GM21529 (cell line): Measurements from ENCODE around the gene DUSP23.

ENCODE experiments used
- ATAC-seq: cut with Tn5 transposase; IDR thresholded peaks from one replicate; pipeline ENCODE4 v1.9.1; 2021; ENCODE audit not compliant: unreplicated experiment

The DUSP23 gene

GRCh38 chr1:159780583-159781582, at the start of gene DUSP23:
DUSP23 (plus strand) TSS chr1:159780962; CDS start chr1:159781101, 139 bp downstream.
- ATAC-seq = peak; percentile 98

- ATAC-seq = no peak
Observed at GRCh38 chr1:159737238-159737916, 43.4 kb upstream of the DUSP23 start.

GRCh38 chr1:159743651-159744410, 36.9 kb upstream of the DUSP23 start:
- ATAC-seq = no peak

GRCh38 chr1:159746666-159747065, 34.1 kb upstream of the DUSP23 start:
- no peak for ATAC-seq

- no peak for ATAC-seq
Observed at GRCh38 chr1:159748370-159748769, 32.4 kb upstream of the DUSP23 start.

GRCh38 chr1:159749630-159750029, 31.1 kb upstream of the DUSP23 start:
- no peak for ATAC-seq

GRCh38 chr1:159750621-159751020, 30.1 kb upstream of the DUSP23 start:
- no peak for ATAC-seq

- no peak for ATAC-seq
Observed at GRCh38 chr1:159751031-159751430, 29.7 kb upstream of the DUSP23 start.

- no peak for ATAC-seq
Observed at GRCh38 chr1:159752135-159752580, 28.6 kb upstream of the DUSP23 start.

- ATAC-seq = no peak
Observed at GRCh38 chr1:159753386-159753785, 27.4 kb upstream of the DUSP23 start.

GRCh38 chr1:159755451-159756007, 25.2 kb upstream of the DUSP23 start:
- ATAC-seq = no peak

GRCh38 chr1:159756397-159756796, 24.4 kb upstream of the DUSP23 start:
- no peak for ATAC-seq

GRCh38 chr1:159763686-159764085, 17.1 kb upstream of the DUSP23 start:
- no peak for ATAC-seq

- no peak for ATAC-seq
Observed at GRCh38 chr1:159765806-159766205, 15.0 kb upstream of the DUSP23 start.

GRCh38 chr1:159771127-159771895, 9.5 kb upstream of the DUSP23 start:
- no peak for ATAC-seq

GRCh38 chr1:159774465-159774864, 6.3 kb upstream of the DUSP23 start:
- ATAC-seq = no peak

GRCh38 chr1:159775716-159776115, 5.0 kb upstream of the DUSP23 start:
- ATAC-seq = no peak

- ATAC-seq = no peak
Observed at GRCh38 chr1:159778266-159778665, 2.5 kb upstream of the DUSP23 start.

GRCh38 chr1:159779403-159779851, 1.3 kb upstream of the DUSP23 start:
- no peak for ATAC-seq

- no peak for ATAC-seq
Observed at GRCh38 chr1:159781992-159782391, 1.2 kb downstream of the DUSP23 start.
